Activated CD8-positive, alpha-beta T cell treated with anti-CD3 and anti-CD28 coated beads for 36 hours (primary cell): Measurements from ENCODE around the gene HOXD10. TPM values are rescaled to one million over a fixed set of nuclear protein-coding genes. Genes with fewer than 3 reads are reported as not detected.

ENCODE experiments used
- ATAC-seq: fragments of 200-7000 bp; cut with Tn5 transposase; one replicate; pipeline ENCODE4 v1.10.0; 2021; ENCODE audit warnings: mild to moderate bottlenecking, moderate library complexity
- CTCF ChIA-PET: fragments of 350-600 bp; sonication (Branson Sonifier 250); formaldehyde crosslinking; loops from one replicate; lab custom pipeline; 2021; ENCODE audit warnings: antibody characterized with exemption; lab: Charles Lee
- POLR2A ChIA-PET: fragments of 350-600 bp; sonication (Branson Sonifier 250); formaldehyde crosslinking; loops from one replicate; lab custom pipeline; 2021; ENCODE audit warnings: antibody characterized with exemption; lab: Charles Lee
- DNase-seq: peaks from one replicate; pipeline ENCODE4 v3.0.0-alpha.2; 2020
- H3K27ac Mint-ChIP-seq: one replicate; pipeline ENCODE4 v1.8.0; 2021; ENCODE audit warnings: mild to moderate bottlenecking, mixed read lengths
- H3K27me3 Mint-ChIP-seq: one replicate; pipeline ENCODE4 v1.8.0; 2021; ENCODE audit warnings: mixed read lengths
- H3K36me3 Mint-ChIP-seq: one replicate; pipeline ENCODE4 v1.8.0; 2021; ENCODE audit warnings: low read depth, mixed read lengths
- H3K4me1 Mint-ChIP-seq: one replicate; pipeline ENCODE4 v1.8.0; 2021; ENCODE audit warnings: low read depth, mixed read lengths
- H3K4me3 Mint-ChIP-seq: one replicate; pipeline ENCODE4 v1.8.0; 2021; ENCODE audit warnings: mild to moderate bottlenecking, moderate library complexity, mixed read lengths
- H3K9me3 Mint-ChIP-seq: one replicate; pipeline ENCODE4 v1.8.0; 2021; ENCODE audit warnings: mixed read lengths
- CTCF ChIP-seq: fragments of 200-600 bp; IDR thresholded peaks from one replicate; pipeline ENCODE4 v1.8.0; 2022; ENCODE audit warnings: antibody characterized with exemption, mild to moderate bottlenecking
- intact Hi-C: fragments of 100-400 bp; cut with micrococcal nuclease; formaldehyde crosslinking; loops from one replicate; pipeline ENCODE4 v1.10.0; 2022
- total RNA-seq, 2 experiments: library from RNA; stranded (reverse); gene quantifications; one replicate each; pipeline ENCODE4 v1.2.3, GENCODE V29; 2021

The HOXD10 gene
- total RNA-seq, 2 experiments from 2014 or later: not detected

GRCh38 chr2:176088937-176089842, 27.4 kb upstream of the HOXD10 start:
- H3K27me3 Mint-ChIP-seq: peaks cover 85% of the 10 kb centered on the region
- H3K9me3 Mint-ChIP-seq: no peaks in the 10 kb centered on the region
- TF ChIP-seq CTCF: no peak
- intact Hi-C loops: loop anchor here (5.0 kb wide), 1 partner anchor 33 kb away; the partner anchor contains the start of gene HOXD9
- peaks cover 7% of the 10 kb centered on the region for H3K4me1 Mint-ChIP-seq
- H3K27ac Mint-ChIP-seq: no peak overlapping the region
- ChIA-PET POLR2A (no interaction called here), CTCF (interaction anchor here (1.7 to 2.4 kb wide), 3 partner anchors 8 to 399 kb away, joined by 6 to 17 read pairs (median 13); no protein-coding TSS in a partner anchor)
- H3K36me3 Mint-ChIP-seq: peaks cover 3% of the 10 kb centered on the region
- no peak for ATAC-seq
- no peak overlapping the region for H3K4me3 Mint-ChIP-seq
- DNase-seq: no peak

DNA sequence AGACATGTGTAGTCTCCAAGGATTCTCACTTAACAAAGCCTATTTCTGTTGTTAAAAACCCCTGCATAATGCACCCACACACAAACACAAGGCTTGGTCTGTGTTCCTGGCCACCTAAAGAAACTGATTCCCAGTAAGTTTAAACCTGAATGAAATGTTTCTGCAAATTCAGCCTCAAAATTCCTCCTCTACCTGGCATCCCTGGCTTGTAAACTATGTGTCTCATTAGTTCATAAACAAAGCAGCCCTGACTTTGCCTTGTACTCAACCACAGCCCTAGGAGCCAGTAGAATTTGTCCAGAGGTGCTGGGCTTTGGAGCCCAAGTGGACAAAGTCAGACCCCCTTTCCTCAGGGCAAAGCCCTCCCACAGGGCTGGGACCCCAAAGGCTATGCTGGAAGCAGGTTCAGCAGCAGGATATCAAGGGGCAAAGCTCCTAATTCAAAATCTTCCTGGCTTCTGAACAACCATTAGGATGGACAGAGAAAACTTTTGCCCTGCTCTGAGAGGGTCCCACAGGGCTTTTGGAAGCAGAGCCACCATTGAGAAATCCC, 26.7 kb upstream of the HOXD10 start:
- H3K36me3 Mint-ChIP-seq: peaks cover 3% of the 10 kb centered on the region
- CTCF ChIA-PET: interaction anchor here (1.7 kb wide), 1 partner anchor 13 kb away, joined by 6 read pairs; no protein-coding TSS in a partner anchor
- intact Hi-C loops: loop anchor here (5.0 kb wide), 1 partner anchor 32 kb away; the partner anchor contains the start of gene HOXD9

DNA sequence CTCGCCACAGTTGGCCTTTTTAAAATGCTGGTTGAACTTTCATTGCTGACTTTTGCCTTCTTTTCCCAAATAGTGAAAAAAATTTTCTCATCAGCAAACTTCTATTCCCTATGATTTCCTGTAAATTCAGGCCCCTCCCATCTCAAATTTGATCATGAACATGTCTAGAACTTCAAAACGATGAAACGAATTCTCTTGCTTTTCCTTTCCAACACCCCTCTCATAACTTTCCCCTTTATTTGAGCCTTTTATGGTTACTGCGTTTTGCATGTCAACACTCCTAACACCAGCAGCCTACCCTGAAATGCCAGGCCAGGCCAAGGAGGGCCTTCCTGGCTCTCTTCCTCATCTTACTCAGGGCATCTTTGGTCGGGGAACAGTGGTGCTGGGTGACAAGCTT, 25.7 kb upstream of the HOXD10 start:
- POLR2A ChIA-PET: no interaction called here
- Mint-ChIP-seq H3K36me3 (peaks cover 3% of the 10 kb centered on the region), H3K4me3 (no peak overlapping the region), H3K9me3 (no peaks in the 10 kb centered on the region), H3K4me1 (peaks cover 7% of the 10 kb centered on the region), H3K27me3 (peaks cover 87% of the 10 kb centered on the region), H3K27ac (no peak overlapping the region)
- no peak for DNase-seq
- CTCF ChIA-PET: no interaction called here
- TF ChIP-seq CTCF: no peak
- no peak for ATAC-seq
- intact Hi-C loops: no loop called here

More for the DNA sequence above, 26.7 kb upstream of the HOXD10 start:
- H3K4me3 Mint-ChIP-seq: no peak overlapping the region
- no peak for TF ChIP-seq CTCF
- H3K27ac Mint-ChIP-seq: no peak overlapping the region
- peaks cover 7% of the 10 kb centered on the region for H3K4me1 Mint-ChIP-seq
- ATAC-seq: no peak
- H3K27me3 Mint-ChIP-seq: peaks cover 84% of the 10 kb centered on the region
- POLR2A ChIA-PET: no interaction called here
- no peak for DNase-seq
- H3K9me3 Mint-ChIP-seq: no peaks in the 10 kb centered on the region

- peak overlapping the region; percentile 42 for H3K4me3 Mint-ChIP-seq
- CTCF ChIA-PET: no interaction called here
- POLR2A ChIA-PET: no interaction called here
Observed at GRCh38 chr2:176091329-176092258, 25.0 kb upstream of the HOXD10 start.

More at GRCh38 chr2:176091329-176092258, 25.0 kb upstream of the HOXD10 start:
- no peak for TF ChIP-seq CTCF
- no peaks in the 10 kb centered on the region for H3K9me3 Mint-ChIP-seq
- DNase-seq (no peak), ATAC-seq (no peak)
- peaks cover 9% of the 10 kb centered on the region for H3K4me1 Mint-ChIP-seq
- peaks cover 89% of the 10 kb centered on the region for H3K27me3 Mint-ChIP-seq
- no peak overlapping the region for H3K27ac Mint-ChIP-seq
- intact Hi-C loops: no loop called here
- H3K36me3 Mint-ChIP-seq: peaks cover 3% of the 10 kb centered on the region
